HG03060 (cell line): Measurements from ENCODE around the gene CACNB2.

ENCODE experiments used
- ATAC-seq: cut with Tn5 transposase; IDR thresholded peaks from one replicate; pipeline ENCODE4 v1.9.1; 2021; ENCODE audit warnings: low read depth, moderate number of reproducible peaks; ENCODE audit not compliant: unreplicated experiment

The CACNB2 gene

DNA sequence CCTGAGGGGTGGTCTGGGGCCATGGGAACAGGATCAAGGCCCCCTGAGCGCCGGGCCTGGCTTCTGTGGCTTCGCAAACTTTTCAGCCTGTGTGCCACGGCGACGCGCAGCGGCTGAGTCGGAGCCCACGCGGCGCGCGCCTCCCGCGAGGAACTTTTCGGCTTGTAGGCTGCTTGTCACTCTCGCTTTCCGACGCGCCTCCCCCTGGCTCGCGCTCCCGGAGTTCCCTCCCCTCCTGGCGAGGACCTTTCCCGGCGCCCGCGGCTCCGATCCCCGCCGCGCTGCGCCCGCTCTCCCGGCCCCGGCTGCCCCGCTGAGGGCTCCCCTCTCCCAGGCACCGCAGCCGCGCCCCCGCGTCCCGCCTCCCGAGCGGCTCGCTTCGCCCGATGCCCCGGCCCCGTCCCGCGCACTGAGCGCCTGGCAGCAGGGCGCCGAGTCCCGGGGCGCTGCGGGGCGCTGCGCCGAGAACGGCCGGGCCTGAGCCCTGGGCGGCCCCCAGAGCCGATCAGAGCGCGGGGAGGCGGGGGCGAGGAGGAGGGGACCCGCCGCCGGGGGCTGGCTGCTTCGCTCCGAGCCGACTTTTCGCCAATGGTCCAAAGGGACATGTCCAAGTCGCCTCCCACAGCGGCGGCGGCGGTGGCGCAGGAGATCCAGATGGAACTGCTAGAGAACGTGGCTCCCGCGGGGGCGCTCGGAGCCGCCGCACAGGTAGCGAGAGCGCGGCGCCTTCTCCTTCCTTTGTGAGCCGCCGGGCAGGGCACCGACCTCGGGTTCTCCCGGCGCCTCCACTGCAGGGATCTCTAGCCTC, at the start of gene CACNB2:
Gene CACNB2, plus strand, starts transcription at position 276 of the 808 bp plus-strand sequence.
- ATAC-seq = no peak

DNA sequence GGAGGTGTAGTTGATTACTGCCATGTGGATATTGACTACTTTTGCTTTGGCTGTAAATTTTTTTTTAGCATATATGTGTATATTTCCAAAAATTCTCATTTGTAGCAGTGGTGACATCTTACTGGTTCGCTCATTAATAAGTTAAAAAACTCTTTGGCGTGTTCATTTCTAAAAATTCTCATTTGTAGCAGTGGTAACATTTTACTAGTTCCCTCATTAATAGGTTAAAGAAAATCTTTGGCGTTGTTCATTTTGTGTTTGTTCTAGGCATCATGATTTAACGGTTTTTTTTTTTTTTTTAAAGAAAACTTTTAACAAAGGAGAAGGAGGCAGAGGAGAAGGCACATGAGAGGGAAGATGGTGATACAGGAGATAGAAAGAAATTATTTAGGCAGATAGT, 45.9 kb upstream of the CACNB2 start:
- no peak for ATAC-seq

DNA sequence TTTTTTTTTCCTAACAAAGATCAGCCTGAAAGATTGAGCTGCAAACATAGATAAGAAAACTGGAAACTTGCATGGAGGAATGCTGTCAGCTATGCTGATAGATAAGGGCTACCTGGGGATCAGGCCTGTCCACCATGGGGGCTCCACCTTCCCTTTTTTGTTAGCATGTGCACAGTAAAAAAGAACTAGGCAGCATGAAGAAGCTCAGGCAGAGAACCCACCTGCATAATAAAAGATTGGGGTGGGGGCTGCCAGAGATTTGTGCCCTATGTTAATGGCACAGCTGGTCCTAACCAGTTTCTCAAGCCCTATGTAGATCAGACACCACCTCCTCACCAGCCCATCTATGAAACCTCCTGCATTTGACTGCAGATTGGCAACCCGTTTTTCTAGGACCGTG, 45.4 kb upstream of the CACNB2 start:
- no peak for ATAC-seq

DNA sequence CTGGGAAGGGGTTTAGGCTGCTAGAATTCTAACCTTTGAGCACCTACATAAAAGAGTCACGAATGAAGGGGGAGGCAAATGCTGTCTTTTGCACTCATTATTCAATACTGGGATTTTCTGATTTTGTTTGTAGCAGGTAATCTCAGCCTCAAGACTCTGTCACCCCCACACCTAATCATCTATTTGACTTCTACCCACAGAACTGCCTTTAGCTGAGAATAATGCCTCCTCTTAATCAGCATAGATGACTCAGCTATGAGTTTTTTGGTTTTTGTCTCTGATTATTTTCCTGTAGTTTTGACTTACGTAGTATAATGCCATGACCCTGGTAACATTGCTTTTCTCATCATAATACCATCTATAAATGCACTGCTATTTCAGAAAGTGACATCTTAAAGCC, 42.7 kb upstream of the CACNB2 start:
- ATAC-seq = no peak

DNA sequence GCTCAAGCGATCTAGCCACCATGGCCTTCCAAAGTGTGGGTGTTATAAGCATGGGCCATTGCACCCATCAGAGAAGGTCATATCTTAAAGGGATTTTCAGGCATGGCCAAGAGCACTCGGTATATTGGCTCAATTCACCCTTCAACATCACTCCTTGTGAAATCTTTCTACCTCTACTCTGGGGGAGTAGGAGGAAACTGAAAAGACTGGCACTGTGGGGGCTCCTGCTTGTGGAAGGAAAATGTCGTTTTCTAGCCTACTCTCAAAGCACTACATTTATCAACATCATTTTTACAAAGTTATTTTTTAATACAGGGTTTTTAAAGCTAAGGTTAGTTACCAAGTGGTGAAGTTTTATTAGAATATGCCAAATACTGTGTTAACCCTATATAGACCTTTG, 42.0 kb upstream of the CACNB2 start:
- no peak for ATAC-seq

DNA sequence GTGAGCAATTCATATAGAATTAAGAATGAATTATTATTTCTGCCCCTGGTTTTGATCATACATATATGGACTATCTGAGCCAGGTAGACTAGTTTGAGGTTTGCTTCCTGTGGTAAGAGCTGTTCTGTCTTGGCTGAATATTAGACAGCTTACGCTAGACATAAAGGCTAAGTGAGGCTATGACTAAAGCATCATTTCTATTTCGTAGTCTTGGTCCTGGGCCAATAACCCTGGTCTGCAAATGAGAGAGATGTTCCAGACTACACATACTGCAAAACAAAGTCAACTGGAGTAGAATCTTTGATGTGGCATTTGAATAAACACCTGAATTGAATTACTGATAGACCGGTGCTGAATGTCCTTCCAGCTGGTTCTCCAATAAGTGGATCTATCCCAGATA, 40.8 kb upstream of the CACNB2 start:
- ATAC-seq = no peak

DNA sequence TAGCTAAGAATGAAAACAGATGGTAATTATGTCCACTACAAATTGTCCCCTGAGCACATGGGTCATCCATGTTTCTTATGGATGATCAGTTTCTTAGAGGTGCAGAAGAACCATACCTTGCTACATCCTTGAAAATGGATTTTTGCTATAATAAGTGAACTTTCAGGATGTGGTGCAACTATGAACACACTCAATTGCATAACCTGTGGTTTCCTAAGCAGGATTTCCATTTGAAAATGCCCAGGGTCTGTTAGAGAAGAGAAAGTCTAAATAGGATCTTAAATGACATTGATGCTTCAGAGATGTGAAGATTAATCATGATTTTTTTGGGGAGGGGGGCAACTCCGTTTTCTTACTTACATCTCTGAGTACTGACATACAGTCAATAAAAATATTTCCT, 39.6 kb upstream of the CACNB2 start:
- no peak for ATAC-seq

DNA sequence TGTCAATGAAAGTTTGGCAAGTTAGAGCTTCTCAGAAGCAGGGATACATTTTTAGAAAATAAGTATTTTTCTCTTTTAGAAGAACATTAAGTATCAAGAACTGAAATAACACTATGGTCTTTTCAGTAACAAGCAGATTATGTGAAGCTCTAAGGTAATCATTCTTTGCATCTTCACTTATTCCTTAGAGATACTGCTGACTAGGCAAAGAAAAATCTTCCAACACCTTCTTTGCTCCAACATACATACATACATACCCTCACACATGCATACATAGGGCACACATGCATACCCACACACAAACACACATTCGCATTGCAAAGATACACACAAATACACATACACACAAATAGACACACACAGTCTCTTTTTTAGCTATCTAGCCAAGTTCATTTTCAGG, 37.8 kb upstream of the CACNB2 start:
- no peak for ATAC-seq

DNA sequence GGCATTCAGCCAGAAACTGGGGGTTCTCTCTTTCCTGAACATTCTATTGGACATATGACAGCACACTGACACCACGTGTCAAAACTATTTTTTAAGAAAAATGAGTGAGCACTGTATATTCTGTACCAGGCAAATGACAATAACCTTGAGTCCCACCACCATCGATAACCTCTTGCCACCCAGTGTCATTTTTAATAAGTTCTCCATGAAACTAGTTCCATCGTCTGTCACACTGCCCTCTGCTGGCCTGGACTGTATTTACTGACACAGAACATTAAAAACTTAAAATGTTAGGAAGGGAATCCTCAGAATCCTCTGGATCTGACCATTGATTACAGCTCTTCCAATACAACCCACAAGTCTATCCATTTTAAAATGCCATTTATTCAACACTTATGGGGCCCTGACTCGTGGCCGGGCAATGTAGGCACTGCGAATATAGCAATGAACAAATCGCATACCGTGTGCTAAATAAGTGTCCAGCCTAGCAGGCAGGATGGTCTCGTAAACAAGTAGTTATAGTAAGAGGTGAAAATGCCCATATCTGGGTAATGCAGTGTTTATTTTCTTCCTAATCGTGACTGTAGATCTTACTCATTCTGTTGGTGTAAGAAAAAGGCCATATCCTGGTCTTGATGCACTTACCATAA, 35.9 kb upstream of the CACNB2 start:
- no peak for ATAC-seq

DNA sequence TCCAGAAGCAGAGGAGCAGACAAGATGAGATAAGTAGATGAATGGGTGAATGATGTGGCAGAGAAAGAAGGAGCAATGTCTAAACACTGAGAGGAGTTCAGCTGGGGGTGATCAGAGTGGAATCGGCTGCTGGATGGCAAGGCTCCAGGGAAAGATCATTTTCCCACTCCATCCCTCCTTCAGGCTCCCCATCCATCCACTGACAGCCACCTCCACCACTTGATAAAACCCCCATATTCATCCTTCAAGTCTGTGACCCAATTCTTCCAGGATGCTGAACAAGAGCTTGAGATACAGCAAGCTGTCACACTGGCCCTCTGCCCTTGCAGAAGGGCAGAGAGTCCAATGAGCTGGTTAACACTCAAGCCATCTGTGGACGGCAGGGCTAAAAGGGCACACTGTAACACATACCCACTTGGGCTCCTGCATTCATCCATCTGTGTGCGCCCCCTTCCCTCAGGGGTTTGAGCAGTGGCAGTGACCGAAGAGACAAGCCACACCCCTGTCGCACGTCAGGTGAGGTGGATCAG, 30.8 kb upstream of the CACNB2 start:
- ATAC-seq = no peak

DNA sequence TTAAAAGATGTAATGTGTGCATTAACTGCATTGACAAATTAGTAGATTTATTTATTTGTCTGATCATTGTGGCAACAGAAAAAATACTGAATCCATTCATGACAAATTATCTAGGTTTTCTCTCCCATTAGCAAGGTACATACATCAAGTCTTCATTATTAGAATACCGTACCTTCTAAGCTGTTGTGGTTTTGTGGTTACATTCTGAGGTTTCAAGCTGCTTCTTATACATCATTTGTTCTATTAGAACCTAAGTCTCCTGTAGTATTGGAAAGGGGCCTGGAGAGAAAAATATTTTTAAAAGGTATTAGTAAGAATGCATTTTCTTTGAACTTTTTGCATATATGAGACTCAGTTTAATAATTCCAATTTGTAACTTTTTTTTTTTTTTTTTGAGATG, 26.3 kb upstream of the CACNB2 start:
- no peak for ATAC-seq

DNA sequence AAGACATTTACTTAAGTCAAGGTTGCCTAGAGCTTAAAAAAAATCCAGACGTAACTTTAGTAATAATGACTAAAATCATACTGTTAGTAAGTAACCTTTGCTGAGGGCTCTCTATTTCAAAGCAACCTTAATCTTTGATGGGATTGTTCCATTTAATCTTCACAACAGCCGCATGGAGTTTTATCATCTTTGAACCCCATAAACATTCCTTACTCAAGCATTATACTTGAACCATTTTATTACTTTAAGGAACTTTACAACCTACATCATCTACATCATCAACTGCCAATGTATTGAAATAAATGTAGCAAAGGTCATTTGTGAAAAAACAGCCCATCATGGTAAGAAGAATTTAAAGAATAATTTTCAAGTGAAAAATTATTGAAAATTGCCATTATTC, 22.9 kb upstream of the CACNB2 start:
- ATAC-seq = no peak

DNA sequence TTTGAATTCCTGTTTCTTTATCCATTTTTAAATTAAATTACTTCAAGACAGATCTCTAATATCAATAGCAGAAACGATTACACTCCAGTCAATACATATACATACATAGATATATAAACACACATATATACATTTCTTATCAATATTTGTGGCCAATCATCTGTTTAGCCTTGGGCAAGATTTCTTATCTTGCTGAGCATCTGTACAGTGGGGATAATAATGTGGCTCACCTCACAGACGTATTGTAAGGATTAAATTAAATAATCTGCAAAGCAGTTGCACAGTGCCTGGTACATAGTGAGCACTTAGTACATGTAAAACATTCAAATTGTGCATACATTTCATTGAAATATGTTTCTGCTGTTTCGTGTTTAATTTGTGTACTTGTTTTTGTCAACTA, 17.5 kb upstream of the CACNB2 start:
- ATAC-seq = no peak

DNA sequence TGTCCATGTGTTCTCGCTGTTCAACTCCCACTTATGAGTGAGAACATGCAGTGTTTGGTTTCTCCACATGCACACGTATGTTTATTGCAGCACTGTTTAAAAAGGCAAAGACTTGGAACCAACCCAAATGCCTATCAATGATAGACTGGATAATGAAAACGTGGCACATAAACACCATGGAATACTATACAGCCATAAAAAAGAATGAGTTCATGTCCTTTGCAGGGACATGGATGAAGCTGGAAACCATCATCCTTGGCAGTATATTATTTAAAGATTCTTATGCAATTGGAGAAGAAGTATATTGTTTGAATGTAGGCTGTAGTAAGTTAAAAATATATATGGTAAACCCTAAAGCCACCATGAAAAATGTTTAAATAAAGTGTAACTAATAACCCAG, 7.2 kb upstream of the CACNB2 start:
- no peak for ATAC-seq

DNA sequence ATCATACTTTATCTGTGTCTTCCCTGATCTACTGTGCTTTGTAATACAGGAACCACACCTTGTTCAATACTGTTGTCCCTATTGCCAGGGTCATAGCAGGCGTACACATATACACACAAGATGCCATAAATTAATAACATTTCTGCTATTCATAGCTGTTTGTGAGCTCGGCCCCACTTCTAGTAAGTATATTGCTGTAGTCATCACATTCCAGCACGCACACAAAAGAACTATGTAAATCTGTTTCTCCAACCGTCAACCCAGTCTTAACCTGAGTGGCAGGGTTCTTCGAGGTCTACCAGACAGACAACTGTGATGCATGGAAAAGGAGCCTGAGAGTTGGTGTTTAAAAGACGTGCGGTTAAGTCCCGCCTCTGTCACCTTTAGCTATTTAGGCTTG, 5.7 kb upstream of the CACNB2 start:
- no peak for ATAC-seq

DNA sequence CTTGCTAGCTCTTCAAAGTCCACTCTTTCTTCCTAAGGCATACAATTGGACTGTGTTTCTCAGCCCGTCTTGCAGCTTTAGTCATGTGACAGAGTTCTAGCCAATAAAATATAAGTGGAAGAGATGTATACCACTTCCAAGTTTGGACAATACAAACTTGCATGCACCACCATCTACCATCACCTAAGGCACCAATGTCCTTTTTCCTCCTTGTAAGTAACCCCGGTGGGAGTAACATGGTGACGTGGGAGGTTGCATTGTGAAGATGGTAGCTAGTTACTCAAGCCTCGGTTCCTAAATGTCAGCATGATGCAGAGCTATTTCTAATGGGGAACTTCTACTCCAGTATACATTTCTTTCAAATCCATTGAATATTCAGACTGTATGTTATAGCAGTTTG, 5.3 kb upstream of the CACNB2 start:
- ATAC-seq = no peak

DNA sequence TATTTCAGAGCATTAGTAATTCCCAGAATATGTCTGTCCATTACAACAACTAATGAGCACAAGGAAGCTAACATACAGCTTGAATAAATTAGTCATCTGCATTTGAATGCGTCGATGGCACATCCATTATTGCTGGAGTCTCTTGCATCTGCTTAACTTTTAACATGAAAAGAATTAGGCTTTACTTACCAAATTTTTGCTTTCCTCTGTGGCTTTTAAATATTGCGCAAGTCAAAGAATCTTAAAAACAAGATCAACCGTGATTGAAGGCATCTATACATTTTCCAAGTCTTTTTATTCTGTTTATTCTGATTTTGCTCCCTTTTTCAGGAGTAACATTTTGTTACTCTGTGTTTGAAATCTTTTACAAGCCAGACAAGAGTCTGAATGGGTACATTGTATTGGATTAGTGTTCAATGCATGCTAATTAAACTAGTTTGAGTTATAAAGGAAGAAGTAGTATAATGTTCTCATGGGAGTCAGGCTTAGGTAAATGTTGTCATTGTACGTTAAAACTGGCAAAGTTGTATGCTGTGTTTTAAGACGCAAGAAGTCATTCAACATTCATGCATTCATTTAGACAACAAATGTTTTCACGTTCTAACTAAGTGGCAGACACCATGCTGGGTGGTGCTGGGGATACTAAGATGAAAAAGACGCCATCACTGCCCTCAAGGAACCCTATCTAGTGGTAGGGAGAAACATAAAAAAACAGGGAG, 4.0 kb upstream of the CACNB2 start:
- ATAC-seq = no peak

DNA sequence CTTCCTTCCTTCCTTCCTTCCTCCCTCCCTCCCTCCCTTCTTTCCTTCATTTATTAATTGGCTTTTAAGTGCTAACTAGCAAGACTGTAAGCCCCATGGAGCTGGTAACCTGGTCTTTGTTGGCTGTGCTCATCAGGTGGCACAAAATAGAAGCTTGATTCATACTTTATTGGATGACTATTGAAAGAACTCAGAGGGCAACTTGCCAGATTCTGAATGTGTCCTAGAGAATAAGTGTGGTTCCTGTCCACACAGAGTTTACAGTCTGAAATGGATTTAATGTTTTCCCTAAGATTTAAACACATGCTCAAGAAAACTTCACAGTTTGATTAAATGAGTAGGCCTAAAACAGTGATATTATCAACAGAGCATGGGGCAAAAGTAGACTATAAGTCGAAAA, 3.1 kb upstream of the CACNB2 start:
- ATAC-seq = no peak

DNA sequence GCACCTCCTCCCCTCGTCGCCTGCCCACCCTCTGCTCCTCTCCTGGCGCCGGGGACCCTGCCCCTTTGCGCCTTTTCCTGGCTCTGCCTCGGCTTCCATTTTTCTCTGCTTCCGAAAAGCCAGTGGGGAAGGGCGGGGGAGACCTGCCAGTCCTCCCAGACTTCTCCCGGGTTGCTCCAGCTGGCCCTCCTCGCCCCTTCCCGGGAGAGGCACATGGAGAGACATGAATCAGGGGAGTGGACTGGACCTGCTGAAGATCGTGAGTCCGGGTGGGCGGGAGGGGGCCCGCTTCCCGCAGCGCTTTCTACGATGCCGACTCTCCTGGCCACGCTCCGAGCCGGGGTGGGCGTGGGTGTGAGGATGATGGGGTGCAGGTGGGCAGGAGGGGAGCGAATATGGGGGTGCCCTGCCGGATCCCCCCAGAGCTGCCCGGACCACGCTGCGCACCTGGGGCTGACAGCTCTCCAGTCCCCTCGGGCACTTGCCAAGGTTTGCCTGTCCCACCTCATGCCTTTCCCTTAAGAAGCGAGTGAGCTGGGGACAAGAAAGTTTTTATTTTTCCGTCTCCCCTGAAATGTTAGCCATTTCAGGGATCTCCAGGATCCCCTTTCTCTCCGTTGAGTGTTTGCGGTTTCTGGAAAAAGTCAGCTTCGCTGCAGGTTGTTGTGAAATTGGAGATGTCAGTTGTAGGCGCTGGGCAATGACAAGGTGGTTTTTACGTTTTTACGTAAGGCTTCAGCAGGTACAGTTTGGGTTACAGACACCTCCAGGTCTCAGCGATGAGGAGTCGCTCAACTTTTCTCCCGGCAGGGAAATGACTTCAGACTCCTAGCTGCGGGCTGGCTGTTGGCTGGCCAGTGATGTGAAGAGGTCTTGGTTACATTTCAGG, 977 bp downstream of the CACNB2 start:
- ATAC-seq = no peak

DNA sequence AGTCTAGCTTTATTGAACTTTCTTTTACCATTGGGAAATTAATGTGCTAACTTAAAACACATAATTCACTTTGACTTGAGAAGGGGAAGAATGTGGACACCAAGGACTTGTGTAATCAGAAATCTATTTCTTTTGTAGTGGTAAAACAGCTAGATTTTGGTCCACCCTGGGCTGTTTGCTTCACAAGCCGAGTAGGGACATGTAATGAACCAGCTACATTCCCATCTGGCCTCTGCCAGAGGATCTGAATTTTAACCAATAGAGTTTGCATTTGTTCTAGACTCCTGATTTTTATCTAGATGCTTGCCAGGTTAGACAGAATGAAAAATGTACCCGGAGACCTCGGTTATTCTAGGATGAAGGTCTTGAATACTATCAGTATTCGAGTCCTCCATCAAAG, 1.9 kb downstream of the CACNB2 start:
- no peak for ATAC-seq
